Retinal pigment epithelial cell (primary cell): ENCODE measurements around the gene ZNF816.
"Not testable (repeated sequence)": the region's sequence is repeated elsewhere in the genome, so short reads cannot be mapped to it uniquely, and the experiment has no call there.

Experiments used
- DNase-seq: peaks from one replicate; pipeline ENCODE4 v3.0.0-alpha.2; 2010; ENCODE audit warnings: low read depth
- H3K4me3 ChIP-seq: 2 replicates; pipeline ENCODE4 v1.5.1; 2011; ENCODE audit warnings: mild to moderate bottlenecking, low read length, control low read depth, moderate library complexity
- TF ChIP-seq, protein P1 (sequence below): conservative IDR thresholded peaks from 2 replicates; pipeline ENCODE4 v1.5.1; 2011; ENCODE audit warnings: low read depth, low read length, control low read depth, inconsistent platforms

The ZNF816 gene

DNA sequence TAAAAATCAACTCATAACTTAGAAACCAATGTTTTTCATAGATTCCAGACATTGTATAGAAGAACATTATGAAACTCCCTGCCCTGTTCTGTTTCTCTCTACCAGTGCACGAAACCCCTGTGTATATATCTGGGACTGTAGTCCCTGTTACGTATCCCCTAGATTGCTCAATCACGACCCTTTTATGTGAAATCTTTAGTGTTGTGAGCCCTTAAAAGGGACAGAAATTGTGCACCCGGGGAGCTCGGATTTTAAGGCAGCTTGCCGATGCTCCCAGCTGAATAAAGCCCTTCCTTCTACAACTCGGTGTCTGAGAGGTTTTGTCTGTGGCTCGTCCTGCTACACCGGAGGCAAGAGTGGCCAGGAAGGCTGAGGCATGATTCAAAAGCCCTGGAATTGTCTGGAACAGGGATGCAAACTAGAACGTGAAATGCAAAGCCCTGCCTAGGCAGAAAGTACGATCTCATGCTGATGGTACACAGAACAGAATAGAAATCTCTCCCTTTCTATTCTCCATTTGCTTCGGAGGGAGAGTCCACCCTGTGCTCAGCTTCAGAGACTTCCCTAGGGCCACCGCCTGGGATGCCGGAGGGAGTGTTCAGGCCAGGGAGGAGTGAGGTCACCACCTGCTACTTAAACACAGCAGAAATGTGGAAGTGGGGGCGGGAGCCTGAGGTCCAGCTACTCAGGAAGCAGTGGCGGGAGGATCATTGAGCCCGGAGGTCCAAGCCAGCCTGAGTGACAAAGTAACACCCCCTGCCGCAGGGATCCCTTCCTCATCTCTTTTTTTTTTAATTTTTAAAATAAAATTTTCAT is 38.7 kb downstream of the ZNF816 start:
- peak overlapping the region; percentile 90 for H3K4me3 ChIP-seq
- no peak for DNase-seq
- TF ChIP-seq, protein P1, sequence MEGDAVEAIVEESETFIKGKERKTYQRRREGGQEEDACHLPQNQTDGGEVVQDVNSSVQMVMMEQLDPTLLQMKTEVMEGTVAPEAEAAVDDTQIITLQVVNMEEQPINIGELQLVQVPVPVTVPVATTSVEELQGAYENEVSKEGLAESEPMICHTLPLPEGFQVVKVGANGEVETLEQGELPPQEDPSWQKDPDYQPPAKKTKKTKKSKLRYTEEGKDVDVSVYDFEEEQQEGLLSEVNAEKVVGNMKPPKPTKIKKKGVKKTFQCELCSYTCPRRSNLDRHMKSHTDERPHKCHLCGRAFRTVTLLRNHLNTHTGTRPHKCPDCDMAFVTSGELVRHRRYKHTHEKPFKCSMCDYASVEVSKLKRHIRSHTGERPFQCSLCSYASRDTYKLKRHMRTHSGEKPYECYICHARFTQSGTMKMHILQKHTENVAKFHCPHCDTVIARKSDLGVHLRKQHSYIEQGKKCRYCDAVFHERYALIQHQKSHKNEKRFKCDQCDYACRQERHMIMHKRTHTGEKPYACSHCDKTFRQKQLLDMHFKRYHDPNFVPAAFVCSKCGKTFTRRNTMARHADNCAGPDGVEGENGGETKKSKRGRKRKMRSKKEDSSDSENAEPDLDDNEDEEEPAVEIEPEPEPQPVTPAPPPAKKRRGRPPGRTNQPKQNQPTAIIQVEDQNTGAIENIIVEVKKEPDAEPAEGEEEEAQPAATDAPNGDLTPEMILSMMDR = no peak

DNA sequence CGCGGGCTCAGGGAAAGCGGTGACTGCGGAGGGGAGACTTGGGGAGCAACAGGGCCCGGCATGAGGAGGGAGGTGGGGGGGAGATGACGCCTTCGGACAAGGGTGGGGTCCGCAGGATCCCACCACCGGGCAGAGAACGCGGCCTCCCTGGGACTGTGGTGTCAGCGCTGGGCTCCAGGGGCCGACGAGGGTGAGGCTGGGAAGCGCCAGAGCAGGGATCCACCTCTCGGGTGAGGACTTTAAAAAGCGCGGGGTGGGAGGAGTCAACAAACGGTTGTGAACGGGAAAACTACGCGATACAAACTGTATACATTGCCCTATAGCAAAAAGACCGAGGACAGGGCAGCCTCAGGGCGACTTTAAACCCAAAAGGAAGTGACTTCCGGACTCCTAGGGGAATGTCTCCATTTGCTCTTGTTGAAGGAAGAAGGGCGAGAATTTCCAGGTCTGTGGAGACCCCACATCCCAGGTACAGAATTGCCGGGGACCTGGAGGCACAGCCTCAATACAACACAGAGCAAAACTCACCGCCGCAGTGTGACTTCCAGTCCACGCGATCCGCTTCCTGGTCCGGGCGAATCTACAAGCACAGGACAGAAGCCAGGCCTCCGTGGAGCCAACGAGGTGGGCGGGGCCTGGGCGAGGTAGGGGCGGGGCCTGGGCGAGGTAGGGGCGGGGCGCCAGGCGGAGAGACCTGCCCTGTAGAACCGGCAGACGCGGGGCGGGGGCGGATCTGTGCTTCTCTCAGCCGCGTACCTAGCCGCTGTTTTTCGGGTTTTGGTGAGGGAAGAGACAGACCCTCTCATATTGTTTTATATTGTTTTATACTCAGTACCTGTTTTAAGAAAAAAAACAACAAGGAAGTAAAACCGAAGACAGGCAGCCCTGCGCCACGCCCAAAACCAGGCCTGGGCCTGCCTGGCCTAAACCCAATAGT is 39.6 kb downstream of the ZNF816 start, which contains the start of gene ZNF888:
Gene ZNF888, minus strand, starts transcription at position 588 of the 937 bp plus-strand sequence. CDS start 5,555 bp downstream, outside the sequence.
- no peak for DNase-seq
- TF ChIP-seq, protein P1 = no peak
- H3K4me3 ChIP-seq = peak within 1 kb of the TSS; percentile 90

DNA sequence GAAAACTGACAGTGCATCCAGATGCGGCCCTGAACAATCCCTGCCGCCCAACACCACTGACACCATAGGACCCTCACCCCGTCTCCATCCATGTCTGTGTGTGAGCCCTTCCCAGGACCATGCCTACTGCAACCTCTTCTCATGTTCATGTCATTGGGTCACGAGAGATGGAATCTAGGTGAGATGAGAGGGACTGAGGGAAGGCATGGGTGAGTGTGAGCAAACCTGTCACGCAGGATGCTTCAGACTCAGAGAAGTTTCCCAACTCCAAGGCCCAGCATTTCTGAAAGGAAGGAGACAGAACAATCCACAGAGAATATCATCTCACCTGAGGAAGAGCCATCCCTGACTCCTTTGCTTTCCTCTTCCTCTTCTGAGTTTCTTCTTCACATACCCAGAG is 45.1 kb downstream of the ZNF816 start:
- TF ChIP-seq, protein P1 = no peak
- no peak overlapping the region for H3K4me3 ChIP-seq
- DNase-seq = no peak

DNA sequence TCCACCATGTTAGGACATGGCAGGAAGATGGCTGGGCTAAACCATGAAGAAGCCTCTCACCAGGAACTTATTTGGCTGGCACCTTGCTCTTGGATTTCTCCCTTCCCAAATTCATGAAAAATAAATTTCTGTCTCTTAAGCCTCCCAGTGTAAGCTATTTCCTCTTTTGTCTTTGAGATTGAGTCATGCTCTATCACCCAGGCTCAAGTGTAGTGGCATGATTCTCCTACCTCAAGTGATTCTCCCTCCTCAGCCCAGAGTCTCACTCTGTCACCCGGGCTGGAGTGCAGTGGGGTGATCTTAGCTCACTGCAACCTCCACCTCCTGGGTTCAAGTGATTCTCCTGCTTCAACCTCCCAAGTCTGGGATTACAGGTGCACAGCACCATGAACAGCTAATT is 52.0 kb downstream of the ZNF816 start:
- DNase-seq = no peak
- TF ChIP-seq, protein P1 = no peak
- no peak overlapping the region for H3K4me3 ChIP-seq

DNA sequence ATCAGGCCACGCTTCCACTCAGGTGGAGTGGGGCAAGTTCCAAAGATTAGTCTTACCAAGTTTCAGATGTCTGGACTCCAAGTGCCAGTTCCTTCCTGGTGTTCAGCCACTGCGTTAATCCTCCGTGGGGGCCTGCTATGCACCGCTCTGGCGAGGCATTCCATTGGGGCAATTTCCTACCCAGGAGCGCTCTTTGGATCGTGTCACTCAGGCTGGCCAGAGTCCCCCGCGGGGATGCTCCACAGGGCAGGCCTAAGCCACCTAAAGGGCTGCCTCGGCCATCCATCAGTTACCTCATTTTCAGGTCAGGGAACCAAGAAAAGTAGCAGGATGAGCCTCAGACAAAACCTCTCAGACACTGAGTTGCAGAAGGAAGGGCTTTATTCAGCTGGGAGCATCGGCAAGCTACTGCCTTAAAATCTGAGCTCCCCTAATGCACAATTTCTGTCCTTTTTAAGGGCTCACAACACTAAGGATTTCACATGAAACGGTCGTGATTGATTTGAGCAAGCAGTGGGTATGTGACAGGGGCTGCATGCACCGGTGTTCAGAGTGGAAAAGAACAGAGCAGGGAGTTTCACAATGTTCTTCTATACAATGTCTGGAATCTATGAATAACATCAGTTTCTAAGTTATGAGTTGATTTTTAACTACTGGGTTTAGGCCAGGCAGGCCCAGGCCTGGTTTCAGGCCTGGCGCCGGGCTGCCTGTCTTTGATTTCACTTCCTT is 58.5 kb downstream of the ZNF816 start:
- not testable (repeated sequence) for DNase-seq, H3K4me3 ChIP-seq

DNA sequence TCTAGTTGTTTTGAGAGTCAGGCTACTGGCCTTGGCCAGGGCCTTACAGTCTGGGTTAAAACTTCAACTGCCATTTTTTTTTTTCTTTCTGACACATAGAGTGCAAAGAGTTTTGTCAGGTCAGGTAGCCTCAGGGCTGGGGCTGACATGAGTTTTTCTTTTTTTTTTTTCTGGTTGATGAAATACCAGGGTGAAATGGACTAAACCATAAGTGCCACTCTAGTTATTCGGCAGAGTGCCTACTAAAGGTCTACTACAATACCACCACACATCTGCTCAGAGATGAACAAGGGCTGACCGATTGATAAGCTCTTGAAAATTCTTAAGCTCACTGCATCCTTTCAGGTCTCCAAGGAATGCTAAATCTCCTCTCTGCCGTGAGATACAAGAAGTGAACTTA is 60.8 kb downstream of the ZNF816 start:
- H3K4me3 ChIP-seq = no peak overlapping the region
- TF ChIP-seq, protein P1 = no peak

More for the DNA sequence above, 60.8 kb downstream of the ZNF816 start:
- DNase-seq = no peak
